HG03575 (cell line): ENCODE measurements around the gene ATF5.
A peak's percentile ranks its signal among the peaks of the same experiment; 100 is the strongest.

Source experiments
- ATAC-seq: cut with Tn5 transposase; IDR thresholded peaks from one replicate; pipeline ENCODE4 v1.9.1; 2021; ENCODE audit not compliant: unreplicated experiment, insufficient number of reproducible peaks, low FRiP score; ENCODE audit errors: extremely low read depth

Gene ATF5

GRCh38 chr19:49929121-49929610 lies at the start of gene ATF5, which contains the start of gene NUP62:
TSS of gene ATF5 (plus strand) at chr19:49929205. CDS start at chr19:49930851, 1,646 bp downstream.
TSS of gene NUP62 (minus strand) at chr19:49929504. CDS start at chr19:49909807, 19,697 bp downstream.
- ATAC-seq, result peak; percentile 17

DNA sequence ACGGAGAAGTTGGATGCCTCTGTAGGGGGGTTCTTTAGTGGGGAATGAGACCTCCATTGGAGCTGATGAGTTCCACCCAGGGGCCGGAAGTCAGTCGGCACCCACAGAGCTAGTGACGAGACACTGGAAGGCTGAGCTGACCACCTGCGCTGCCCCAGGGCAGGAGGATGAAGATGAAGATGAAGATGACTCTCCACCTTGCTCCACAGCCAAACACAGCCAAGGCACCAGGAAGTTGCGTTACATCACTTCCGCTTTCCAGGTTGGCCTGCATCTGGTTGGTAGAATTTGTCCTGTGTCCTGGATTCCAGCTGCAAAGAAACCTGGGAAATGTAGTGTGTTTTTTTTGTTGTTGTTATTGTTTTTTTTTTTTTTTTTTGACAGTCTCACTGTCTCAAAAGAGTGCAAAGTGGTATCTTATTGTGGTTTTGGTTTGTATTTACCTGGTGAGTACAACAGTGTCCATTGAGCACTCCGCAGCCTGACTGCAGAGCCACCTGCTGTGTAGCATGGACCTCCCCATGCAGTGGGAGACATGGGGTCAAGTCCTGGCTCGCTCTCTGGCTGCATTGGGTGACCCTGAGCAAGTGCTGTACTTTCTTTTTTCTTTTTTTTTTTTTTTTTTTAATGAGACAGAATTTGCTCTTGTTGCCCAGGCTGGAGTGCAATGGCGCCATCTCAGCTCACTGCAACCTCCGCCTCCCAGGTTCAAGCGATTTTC lies 49.6 kb upstream of the ATF5 start:
- no peak for ATAC-seq

GRCh38 chr19:49880162-49880869 lies 48.7 kb upstream of the ATF5 start:
- no peak for ATAC-seq

- ATAC-seq, result no peak
These were observed 47.8 kb upstream of the ATF5 start for GRCh38 chr19:49881186-49881585.

DNA sequence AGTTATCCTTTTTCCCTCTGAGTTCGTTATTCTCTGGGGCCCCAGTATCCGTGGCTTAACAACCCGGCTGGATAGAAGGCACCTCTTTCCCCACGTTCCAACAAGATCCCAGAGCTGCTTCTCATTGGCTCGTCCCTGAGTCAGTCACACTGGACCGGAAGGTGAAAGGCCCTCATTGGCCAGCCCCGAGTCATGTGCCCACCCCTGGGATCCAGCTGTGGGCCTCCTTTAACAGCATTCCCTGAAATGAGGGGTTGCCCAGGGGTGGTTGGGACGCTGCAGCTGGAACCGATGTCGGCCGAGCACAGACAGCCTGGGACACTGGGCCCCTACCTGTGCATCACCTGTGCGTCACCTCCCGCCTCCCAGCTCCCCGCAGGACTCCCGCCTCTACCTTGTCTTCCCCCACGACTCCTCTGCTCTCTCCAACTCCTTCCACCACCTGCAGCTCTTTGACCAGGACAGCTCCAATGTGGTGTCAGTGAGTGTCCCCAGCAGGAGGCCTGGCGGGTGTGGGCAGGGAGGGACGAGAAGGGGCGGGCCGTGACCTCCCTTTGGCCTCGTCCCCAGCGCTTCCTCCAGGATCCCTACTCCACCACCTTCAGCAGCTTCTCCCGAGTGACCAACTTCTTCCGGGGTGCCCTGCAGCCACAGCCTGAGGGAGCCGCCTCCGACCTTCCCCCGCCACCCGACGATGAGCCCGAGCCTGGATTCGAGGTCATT lies 47.2 kb upstream of the ATF5 start:
- ATAC-seq, result no peak

DNA sequence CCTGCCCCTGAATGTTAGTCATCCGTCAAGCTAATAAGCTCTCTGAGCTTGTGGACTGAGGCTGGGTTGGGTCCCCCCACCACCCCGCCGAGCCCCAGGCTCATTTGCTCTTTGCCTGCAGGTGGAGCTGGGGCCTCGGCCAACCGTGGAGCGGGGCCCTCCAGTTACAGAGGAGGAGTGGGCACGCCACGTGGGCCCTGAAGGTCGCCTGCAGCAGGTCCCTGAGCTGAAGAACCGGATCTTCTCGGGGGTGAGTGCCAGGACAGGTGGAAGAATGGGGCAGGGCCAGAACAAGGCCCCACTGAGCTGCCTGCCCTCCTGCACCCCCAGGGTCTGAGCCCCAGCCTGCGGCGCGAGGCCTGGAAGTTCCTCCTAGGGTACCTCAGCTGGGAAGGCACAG lies 46.4 kb upstream of the ATF5 start:
- ATAC-seq, result no peak

DNA sequence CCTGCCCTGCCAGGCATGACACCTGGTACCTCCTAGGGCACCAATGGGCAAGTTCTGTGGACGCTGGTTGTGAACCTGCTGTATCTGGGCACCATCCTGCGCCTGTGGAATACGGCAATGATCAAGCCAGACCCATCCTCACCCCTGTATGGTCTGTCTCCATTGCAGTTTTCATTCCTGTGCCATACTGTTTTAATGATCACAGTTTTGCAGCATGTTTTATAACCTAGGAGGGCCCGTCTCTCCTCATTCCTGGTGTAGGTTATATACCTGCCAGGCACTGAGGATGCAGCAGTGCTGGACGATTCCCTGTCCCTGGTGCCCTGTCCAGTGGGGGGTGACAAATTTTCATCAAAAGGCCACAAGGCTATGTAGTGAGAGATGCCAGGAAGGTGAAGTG lies 45.9 kb upstream of the ATF5 start:
- no peak for ATAC-seq

DNA sequence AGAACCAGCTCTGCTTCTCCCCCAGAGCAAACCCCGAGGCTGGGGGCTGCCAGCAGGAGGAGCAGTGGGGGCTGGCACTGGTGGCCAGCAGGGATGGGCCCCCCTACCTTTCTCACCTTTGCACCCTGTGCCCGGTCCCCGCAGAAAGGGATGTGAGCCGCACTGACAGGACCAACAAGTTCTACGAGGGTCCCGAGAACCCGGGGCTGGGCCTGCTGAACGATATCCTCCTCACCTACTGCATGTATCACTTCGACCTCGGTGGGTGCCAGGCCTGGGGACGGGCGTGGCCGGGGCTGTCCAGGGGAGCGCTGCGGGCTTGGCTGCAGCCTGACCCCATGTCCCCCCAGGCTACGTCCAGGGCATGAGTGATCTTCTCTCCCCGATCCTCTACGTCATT lies 44.9 kb upstream of the ATF5 start:
- no peak for ATAC-seq

- ATAC-seq, result no peak
These were observed 44.2 kb upstream of the ATF5 start for GRCh38 chr19:49884760-49885159.

DNA sequence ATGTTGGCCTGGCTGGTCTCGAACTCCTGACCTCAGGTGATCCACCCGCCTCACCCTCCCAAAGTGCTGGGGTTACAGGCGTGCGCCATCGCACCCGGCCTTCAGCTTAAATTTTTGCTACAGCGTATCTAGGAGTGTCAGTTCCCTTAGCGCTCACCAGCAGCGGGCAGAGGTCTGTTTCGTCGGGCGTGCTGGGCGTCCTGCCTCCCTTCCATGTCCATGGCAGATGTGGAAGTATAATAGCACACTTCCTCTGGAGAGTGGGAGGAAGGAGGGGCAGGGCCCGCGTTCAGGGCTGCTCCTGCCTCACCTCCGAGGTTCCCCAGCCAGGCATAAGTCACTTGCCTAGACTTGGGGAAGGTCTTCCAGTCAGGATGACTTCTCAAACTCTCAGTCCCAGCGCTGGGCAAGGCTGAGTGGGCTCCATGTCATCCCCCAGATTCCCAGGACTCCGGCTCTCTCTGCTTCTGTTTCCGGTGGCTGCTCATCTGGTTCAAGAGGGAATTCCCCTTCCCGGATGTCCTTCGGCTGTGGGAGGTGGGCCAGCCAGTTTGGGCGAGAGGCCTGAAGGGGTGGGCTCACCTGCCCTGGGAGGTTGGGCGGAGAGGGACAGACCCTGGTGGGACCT lies 41.9 kb upstream of the ATF5 start:
- ATAC-seq, result no peak

DNA sequence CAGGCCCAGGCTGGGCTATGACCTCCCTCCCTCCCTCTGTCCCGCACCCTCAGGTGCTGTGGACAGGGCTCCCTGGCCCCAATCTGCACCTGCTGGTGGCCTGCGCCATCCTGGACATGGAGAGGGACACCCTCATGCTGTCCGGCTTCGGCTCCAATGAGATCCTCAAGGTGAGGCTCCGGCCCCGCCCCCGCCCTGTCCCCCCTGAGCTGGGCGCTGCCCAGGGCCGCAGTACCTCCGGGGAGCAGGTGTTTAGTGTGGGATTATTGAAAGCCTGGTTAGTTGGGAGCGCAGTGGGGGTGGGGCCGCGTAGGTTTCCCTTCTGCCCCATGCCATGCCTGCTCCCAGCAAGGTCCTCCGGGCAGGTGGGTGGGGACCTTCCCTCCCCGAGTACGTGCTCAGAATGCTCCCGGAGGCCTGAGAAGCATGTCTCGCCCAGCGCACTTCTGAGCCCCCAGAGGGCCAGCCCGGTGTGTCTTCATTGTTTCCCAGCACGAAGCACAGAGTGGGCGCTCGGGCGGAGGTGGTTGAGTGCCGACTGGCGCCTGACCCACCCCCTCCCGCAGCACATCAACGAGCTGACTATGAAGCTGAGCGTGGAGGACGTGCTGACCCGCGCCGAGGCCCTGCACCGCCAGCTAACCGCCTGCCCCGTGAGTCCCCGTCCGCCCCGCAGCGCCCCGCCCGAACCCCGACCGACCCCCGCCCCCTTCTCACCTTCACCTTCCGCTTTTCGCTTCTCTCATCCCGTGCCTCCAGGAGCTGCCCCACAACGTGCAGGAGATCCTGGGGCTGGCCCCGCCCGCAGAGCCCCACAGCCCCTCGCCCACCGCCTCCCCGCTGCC lies 41.1 kb upstream of the ATF5 start:
- ATAC-seq, result no peak

DNA sequence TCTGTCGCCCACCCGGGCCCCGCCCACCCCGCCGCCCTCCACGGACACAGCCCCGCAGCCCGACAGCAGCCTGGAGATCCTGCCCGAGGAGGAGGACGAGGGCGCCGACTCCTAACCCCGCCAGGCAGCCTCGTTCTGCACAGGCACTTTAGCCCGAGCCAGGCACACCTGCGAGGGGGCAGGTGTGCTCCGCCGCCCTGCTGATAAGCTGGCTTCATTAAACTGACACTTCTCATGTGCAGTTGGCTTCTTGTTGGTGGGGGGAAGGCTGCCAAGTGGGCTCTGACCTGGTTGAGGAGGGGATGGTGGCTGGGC lies 40.5 kb upstream of the ATF5 start:
- no peak for ATAC-seq

DNA sequence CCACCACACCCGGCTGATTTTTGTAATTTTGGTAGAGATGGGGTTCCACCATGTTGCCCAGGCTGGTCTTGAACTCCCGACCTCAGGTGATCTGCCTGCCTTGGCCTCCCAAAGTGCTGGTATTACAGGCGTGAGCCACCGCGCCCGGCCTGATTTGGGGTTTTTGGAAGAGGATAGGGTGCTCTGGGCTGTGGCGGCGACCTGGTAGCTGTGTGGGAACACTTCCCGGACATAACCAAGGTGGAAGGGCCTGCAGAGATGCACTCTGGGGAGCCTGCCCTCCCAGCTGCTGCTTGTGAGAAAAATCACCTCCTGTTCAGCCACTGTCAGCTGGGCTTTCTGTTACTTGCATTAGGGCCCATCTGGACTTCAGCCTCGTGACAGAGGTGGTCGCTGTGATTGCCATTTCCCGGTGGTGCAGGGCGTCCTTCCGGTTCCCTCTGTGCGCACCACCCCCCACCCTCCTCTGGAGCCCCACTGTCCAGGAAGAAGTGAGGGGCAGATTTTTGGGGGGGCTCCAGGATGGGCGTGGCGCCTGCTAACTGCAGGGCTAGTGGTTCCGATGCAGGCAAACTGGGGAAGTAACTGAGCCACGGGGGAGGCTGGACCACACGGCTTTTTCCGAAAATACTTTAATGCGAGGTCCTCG lies 39.8 kb upstream of the ATF5 start:
- ATAC-seq, result no peak

- ATAC-seq, result no peak
These were observed 39.2 kb upstream of the ATF5 start for GRCh38 chr19:49889687-49890348.

GRCh38 chr19:49890349-49891311 lies 38.4 kb upstream of the ATF5 start:
- no peak for ATAC-seq

DNA sequence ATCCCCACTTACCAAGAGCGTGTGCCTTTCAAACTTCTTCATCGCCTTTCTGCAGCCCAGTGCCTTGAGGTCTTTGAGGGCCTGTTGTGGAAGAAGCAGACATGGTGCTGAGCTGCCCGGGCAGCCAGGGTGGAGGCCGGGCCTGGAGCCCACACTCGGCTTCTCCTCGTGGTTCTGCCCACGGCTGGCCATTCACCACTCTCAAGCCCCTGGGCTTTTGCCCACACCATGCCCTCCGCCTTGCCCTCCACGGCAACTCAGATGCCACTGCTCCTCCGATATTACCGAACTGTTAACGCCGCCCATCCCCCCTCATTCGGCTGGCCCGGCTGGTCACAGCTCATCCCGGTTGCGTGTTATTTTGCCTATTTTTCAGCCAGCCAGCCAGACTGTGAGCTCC lies 37.6 kb upstream of the ATF5 start:
- ATAC-seq, result no peak

GRCh38 chr19:49892716-49893115 lies 36.3 kb upstream of the ATF5 start:
- ATAC-seq, result no peak
